GM21360 (cell line): Measurements from ENCODE around the gene MIPOL1.
"Not testable (repeated sequence)": the region's sequence is repeated elsewhere in the genome, so short reads cannot be mapped to it uniquely, and the experiment has no call there.

Source experiments
- ATAC-seq: cut with Tn5 transposase; IDR thresholded peaks from one replicate; pipeline ENCODE4 v1.9.1; 2021; ENCODE audit warnings: mild to moderate bottlenecking, moderate library complexity; ENCODE audit not compliant: unreplicated experiment

MIPOL1 gene

GRCh38 chr14:37508503-37508902 lies 310.8 kb downstream of the MIPOL1 start:
- no peak for ATAC-seq

- no peak for ATAC-seq
Observed at GRCh38 chr14:37512173-37512572, 314.4 kb downstream of the MIPOL1 start.

DNA sequence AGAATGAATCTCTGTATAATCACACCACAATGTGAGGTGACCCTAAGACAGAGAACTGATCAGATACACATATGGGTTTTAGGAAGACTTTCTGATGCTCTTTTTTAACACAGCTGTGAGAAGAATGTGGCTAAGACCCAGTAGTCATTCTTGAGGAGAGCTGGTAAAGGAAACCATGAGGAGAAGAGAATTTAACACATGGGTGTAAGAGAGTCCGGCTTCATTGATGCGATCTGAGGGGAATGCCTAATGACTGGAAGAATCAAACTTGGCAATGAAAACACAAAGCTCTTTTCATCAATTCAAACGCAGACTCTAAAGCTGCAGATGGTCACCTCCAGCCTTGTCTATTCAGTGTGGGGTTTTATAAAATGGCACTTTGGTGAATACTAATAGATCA lies 318.0 kb downstream of the MIPOL1 start:
- ATAC-seq = no peak

DNA sequence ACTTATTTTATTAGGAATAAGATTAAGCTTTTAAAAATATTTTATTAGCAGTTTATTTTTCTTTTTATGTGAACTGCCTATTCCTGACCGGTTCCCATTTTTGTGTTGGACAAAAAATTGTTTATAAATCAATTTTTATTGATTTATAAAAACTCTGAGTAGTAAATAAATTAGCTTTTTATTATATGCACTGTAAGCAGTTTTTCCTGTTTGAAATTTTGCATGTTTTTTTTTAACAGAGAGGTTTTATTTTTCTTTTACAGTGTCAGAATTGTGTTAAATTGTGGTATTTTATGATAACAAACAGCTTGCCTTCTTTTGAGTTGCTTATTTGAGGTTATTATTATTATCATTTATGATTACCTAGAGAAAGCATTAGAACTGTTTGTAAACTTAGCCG lies 329.3 kb downstream of the MIPOL1 start:
- ATAC-seq = no peak

- no peak for ATAC-seq
Observed at GRCh38 chr14:37539992-37540391, 342.3 kb downstream of the MIPOL1 start.

DNA sequence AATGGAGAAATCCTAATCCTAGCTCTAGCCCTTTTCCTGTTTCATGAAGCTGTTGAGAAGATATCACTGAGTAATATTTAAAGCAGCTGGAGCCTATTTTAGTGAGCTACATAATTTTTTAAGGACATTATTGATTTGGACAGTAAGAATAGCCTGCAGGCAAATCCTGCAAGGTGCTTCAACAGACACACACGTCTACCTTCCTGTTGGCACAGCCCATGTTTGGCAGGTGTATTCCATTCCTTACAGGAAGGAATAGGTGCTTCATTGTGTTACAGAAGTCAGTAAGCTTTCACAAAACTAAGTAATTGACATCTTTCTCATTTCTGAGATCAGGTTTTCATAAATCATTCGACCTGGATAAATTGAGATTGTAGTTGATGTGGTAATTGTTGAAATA lies 346.7 kb downstream of the MIPOL1 start:
- no peak for ATAC-seq

DNA sequence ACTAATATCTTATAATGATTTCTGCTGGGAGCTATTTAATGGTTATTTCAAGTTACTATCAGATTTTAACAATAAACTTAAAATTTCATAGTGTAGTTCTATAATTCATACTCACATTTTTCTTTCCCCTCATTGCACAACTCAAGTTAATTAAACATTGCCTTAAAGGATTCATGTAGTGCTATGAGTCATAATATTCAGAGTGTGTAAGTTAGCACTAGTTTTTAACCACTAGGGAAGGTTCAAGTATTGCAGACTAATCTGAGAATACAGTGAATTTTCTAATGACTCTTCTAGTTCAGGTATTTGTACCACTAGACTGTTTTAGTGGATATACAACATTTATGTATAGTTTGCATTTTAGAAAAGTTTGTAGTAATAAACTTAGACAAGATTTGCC lies 347.4 kb downstream of the MIPOL1 start:
- no peak for ATAC-seq

GRCh38 chr14:37546621-37547447 lies 349.1 kb downstream of the MIPOL1 start:
- no peak for ATAC-seq

- no peak for ATAC-seq
Observed at GRCh38 chr14:37550511-37550910, 352.8 kb downstream of the MIPOL1 start.

- ATAC-seq = no peak
Observed at GRCh38 chr14:37551119-37551518, 353.4 kb downstream of the MIPOL1 start.

GRCh38 chr14:37553935-37554550 lies 356.3 kb downstream of the MIPOL1 start:
- no peak for ATAC-seq

GRCh38 chr14:37555596-37555995 lies 357.9 kb downstream of the MIPOL1 start:
- ATAC-seq = not testable (repeated sequence)

DNA sequence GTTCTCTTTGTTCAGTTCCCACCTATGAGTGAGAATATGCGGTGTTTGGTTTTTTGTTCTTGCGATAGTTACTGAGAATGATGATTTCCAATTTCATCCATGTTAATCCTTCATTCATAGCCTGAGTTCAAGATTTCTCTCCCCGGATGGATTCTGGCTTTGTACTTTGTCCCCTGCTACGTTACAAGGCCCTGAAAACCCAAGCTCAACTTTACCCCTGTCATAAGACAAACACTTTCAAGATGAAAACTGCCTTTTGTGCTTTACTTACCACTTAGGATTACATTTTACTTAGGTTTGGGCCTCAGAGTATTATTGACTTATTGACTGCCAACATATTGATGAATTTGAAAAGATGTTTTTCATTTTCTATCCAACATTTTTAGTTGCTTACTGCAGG lies 361.0 kb downstream of the MIPOL1 start:
- ATAC-seq = no peak

DNA sequence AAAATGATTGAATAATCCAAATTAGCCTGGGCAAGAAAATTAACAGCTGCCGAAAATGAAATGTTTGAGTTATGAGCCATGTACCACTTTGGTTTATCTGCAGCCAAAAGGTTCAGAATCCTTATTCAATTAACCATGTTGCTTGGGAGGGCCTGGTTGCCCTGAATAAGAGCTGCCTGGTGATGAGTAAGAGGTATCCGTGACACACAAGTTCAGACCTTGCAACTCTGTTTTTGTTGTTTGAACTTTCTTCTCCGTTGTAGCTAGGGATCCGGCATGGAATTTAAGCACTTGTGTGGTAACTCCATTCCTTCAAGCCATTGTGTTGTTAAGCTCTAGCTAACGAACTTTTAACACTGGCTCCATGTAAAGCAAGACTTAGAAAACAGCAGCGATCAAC lies 361.6 kb downstream of the MIPOL1 start:
- ATAC-seq = no peak

- no peak for ATAC-seq
Observed at GRCh38 chr14:37563189-37563588, 365.5 kb downstream of the MIPOL1 start.

GRCh38 chr14:37565550-37565949 lies 367.8 kb downstream of the MIPOL1 start:
- no peak for ATAC-seq

DNA sequence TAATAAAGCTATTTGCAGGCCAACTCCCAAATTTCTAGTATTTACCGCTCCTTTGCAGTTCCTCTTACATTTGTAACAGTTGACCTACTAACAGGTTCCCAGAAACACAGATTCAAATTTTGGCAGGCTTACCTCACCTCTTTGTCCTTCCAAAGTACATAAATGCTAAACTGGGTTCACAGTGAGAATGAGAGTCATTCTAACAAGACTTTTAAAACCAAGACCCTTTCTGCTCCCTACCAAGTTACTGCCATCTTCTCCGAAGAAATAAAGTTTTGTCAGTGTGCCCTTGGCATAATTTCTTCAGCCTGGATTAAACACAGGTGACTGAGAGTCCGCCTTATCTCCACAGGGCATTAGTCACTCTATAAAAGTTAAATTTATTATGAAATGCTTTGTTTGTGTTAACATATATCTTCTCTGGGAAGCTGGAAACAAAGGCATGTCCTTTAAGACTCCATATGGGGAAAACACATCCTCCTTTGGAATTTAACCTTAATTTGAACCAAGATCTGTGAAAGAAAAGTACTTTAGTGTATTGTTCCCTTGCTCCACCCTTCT lies 369.2 kb downstream of the MIPOL1 start:
- ATAC-seq = no peak

GRCh38 chr14:37569729-37570128 lies 372.0 kb downstream of the MIPOL1 start:
- ATAC-seq = no peak

DNA sequence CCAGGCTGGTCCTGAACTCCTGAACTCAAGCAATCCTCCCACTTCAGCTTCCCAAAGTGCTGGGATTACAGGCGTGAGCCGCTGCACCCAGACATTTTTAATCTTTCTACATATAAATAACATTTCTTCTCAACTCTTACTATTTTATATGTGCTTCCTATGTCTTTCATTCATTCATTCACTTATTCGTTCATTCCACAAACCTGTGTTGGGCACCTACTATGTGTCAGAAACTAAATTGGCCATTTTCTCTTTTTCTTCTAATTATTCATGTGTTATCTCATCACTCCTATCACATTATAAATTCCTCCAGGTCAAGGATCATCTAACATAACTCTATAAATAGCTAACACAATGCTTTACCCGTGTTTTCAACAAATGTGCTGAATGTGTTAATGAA lies 373.7 kb downstream of the MIPOL1 start:
- no peak for ATAC-seq

DNA sequence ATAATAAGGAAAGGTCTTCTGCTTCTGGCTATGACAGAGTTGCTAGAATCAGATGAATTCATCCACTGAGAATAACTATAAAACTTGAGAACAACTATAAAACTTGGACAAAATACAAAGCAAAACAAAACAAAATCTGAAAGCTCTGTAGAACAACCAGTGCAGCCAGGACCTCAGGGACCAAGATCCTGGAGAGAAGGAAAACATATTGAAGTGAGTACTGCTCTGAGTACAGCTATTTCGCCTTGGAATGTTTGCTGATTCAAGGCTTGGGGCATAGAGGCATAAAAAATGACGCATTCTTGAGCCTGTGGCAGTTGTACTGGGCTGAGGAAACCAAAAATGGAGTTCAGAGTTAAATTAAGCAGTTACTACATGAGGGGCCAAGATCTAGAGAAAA lies 375.6 kb downstream of the MIPOL1 start:
- no peak for ATAC-seq

DNA sequence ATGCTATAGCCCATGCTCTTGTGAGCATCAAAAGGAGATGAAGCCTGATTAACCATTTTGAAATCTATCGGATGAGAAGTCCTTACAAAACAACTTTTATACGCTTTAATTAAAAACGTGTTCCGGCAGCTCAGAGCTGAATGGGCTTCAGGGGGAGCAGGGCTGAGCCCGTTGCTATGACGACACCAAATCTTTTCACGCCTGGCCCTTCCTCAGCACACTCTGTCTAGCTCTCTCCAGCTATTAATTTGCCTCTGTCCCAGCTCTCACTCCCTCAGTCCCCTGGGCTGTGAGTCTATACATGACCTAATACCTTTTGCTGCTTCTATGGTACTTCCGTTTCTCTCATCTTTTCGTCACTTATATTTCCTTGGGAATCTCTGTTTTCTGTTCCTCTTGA lies 381.5 kb downstream of the MIPOL1 start:
- no peak for ATAC-seq

- no peak for ATAC-seq
Observed at GRCh38 chr14:37580146-37580545, 382.4 kb downstream of the MIPOL1 start.
